ENCODE data around the gene CHCHD1. TPM values are rescaled to one million over a fixed set of nuclear protein-coding genes. Genes with fewer than 3 reads are reported as not detected.
A peak's percentile ranks its signal among the peaks of the same experiment; 100 is the strongest.

The CHCHD1 gene
- total RNA-seq, 1 experiment from 2014 or later = 238 TPM

DNA sequence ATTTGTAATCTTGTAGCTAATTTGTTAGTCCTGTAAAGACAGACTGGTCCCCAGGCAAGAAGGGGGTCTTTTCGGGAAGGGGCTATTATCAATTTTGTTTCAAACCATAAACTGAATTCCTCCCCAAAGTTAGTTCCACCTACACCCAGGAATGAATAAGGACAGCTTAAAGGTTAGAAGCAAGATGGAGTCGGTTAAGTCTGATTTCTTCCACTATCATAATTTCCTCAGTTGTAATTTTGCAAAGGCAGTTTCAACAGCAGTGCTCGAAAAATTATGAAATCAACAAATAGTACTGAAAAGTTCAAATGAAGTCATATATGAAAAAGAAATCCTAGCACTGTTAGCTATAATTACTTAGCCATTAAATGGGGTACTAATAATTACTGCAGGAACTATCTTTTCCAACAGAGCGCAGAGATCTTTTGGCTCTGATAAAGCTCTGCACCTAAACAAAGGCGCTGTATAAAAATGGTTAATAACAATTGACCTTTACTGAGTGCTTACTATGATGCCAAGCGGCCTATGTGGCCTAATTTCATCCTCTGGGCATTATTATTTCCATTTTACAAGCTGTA, 38.4 kb upstream of the CHCHD1 start:
- Histone ChIP-seq H3K9me3 (ENCODE audit: low read length) (no peaks in the 10 kb centered on the region), H3K4me1 (ENCODE audit: insufficient read depth, low read length) (peaks cover 43% of the 10 kb centered on the region), H3K4me2 (ENCODE audit: low read length) (peak overlapping the region; percentile 79), H3F3A (ENCODE audit: low read length, unreplicated experiment) (peaks cover 16% of the 10 kb centered on the region), H3K4me3 (ENCODE audit: low read length) (peak overlapping the region; percentile 68), H3K27ac (ENCODE audit: low read length) (peak overlapping the region; percentile 64), H2AFZ (ENCODE audit: low read length) (peak overlapping the region; percentile 71), H3K9ac (ENCODE audit: low read length) (peak overlapping the region; percentile 75), H3K79me2 (ENCODE audit: low read length) (peaks cover 56% of the 10 kb centered on the region), H4K20me1 (ENCODE audit: low read length) (no peaks in the 10 kb centered on the region), H3K9me2 (replicated peaks; ENCODE audit: low read length) (no peaks in the 10 kb centered on the region), H3K36me3 (ENCODE audit: low read depth, low read length) (peaks cover 16% of the 10 kb centered on the region), H3K27me3 (ENCODE audit: low read length) (no peaks in the 10 kb centered on the region)
- no peak for TF ChIP-seq EZH2phosphoT487 (IDR thresholded peaks at IDR 0.05; ENCODE audit: borderline replicate concordance, low read length)
- TF ChIP-seq CTCF (conservative IDR thresholded peaks at IDR 0.05; ENCODE audit: low read depth, low read length) = no peak
- no peak for TF ChIP-seq EZH2 (IDR thresholded peaks at IDR 0.05; ENCODE audit: low read length, unreplicated experiment)
- POLR2A ChIA-PET (ENCODE audit: unreplicated experiment) = interaction anchor here (0.6 to 1.4 kb wide), 4 partner anchors 13 to 263 kb away, joined by 3 to 24 read pairs (median 4); a partner anchor contains a TSS
- no peak for ATAC-seq
- DNase-seq = no peak
- intact Hi-C loops (cut with micrococcal nuclease) = loop anchor here (10.0 kb wide), 1 partner anchor 329 kb away; the partner anchor contains the start of gene ANXA7
- TSS peak; percentile 90 for BruUV-seq (replicated peaks)
- CTCF ChIA-PET = interaction anchor here (0.7 kb wide), 1 partner anchor 79 kb away, joined by 3 read pairs; no protein-coding TSS in a partner anchor

GRCh38 chr10:73743905-73744663, 37.8 kb upstream of the CHCHD1 start, which contains the start of gene SEC24C:
TSS of gene SEC24C (plus strand) at chr10:73744372. CDS start at chr10:73746833, 2,461 bp downstream.
- no TSS peak for BruUV-seq (replicated peaks)
- ChIA-PET POLR2A (ENCODE audit: unreplicated experiment) (interaction anchor here (0.6 to 1.4 kb wide), 7 partner anchors 13 to 38 kb away, joined by 3 to 24 read pairs (median 5); partner anchors contain the start of gene CHCHD1), CTCF (interaction anchor here (0.5 to 1.5 kb wide), 6 partner anchors 16 to 190 kb away, joined by 3 to 7 read pairs (median 4); no protein-coding TSS in a partner anchor)
- Histone ChIP-seq H3K4me1 (ENCODE audit: insufficient read depth, low read length) (peaks cover 43% of the 10 kb centered on the region), H3K4me2 (ENCODE audit: low read length) (peak within 1 kb of the TSS; percentile 79), H4K20me1 (ENCODE audit: low read length) (peaks cover 2% of the 10 kb centered on the region; the same call in 1 of the 2 replicates), H3K36me3 (ENCODE audit: low read depth, low read length) (peaks cover 19% of the 10 kb centered on the region), H3K27ac (ENCODE audit: low read length) (peak within 1 kb of the TSS; percentile 64), H3K9me3 (ENCODE audit: low read length) (no peaks in the 10 kb centered on the region), H3K9me2 (replicated peaks; ENCODE audit: low read length) (no peaks in the 10 kb centered on the region), H3K79me2 (ENCODE audit: low read length) (peaks cover 61% of the 10 kb centered on the region), H3K9ac (ENCODE audit: low read length) (peak within 1 kb of the TSS; percentile 75), H3F3A (ENCODE audit: low read length, unreplicated experiment) (peaks cover 16% of the 10 kb centered on the region), H3K4me3 (ENCODE audit: low read length) (peak within 1 kb of the TSS; percentile 68), H3K27me3 (ENCODE audit: low read length) (no peaks in the 10 kb centered on the region), H2AFZ (ENCODE audit: low read length) (peak within 1 kb of the TSS; percentile 71)
- intact Hi-C loops (cut with micrococcal nuclease) = loop anchor here (1.0 to 10.0 kb wide), 6 partner anchors 19 to 329 kb away; partner anchors contain the start of genes ANXA7 and ZSWIM8
- TF ChIP-seq CTCF (conservative IDR thresholded peaks at IDR 0.05; ENCODE audit: low read depth, low read length) (no peak), EZH2phosphoT487 (IDR thresholded peaks at IDR 0.05; ENCODE audit: borderline replicate concordance, low read length) (no peak), EZH2 (IDR thresholded peaks at IDR 0.05; ENCODE audit: low read length, unreplicated experiment) (no peak)
- ATAC-seq = peak; percentile 83
- peak; percentile 100 for DNase-seq

Measured in PC-3 (cell line).